ENCODE results near the gene ZC3H7B.

The ZC3H7B gene

GRCh38 chr22:41327124-41327523, 25.8 kb downstream of the ZC3H7B start:
- DNase-seq = no peak

GRCh38 chr22:41330169-41330568, 28.8 kb downstream of the ZC3H7B start:
- DNase-seq = no peak

- no peak for DNase-seq
Measured at GRCh38 chr22:41332217-41332939, 31.1 kb downstream of the ZC3H7B start.

- no peak for DNase-seq
Measured at GRCh38 chr22:41333806-41334205, 32.5 kb downstream of the ZC3H7B start.

- no peak for DNase-seq
Measured at GRCh38 chr22:41334215-41334614, 32.9 kb downstream of the ZC3H7B start.

- no peak for DNase-seq
Measured at GRCh38 chr22:41334951-41335635, 33.8 kb downstream of the ZC3H7B start.

- DNase-seq = no peak
Measured at GRCh38 chr22:41338614-41339212, 37.4 kb downstream of the ZC3H7B start.

GRCh38 chr22:41339823-41340222, 38.5 kb downstream of the ZC3H7B start:
- DNase-seq = no peak

- DNase-seq = no peak
Measured at GRCh38 chr22:41340357-41340756, 39.0 kb downstream of the ZC3H7B start.

- DNase-seq = no peak
Measured at GRCh38 chr22:41341012-41341411, 39.7 kb downstream of the ZC3H7B start.

- no peak for DNase-seq
Measured at GRCh38 chr22:41341990-41342389, 40.7 kb downstream of the ZC3H7B start.

- DNase-seq = no peak
Measured at GRCh38 chr22:41343300-41343699, 42.0 kb downstream of the ZC3H7B start.

- no peak for DNase-seq
Measured at GRCh38 chr22:41343717-41344116, 42.4 kb downstream of the ZC3H7B start.

GRCh38 chr22:41344189-41344788, 43.0 kb downstream of the ZC3H7B start:
- DNase-seq = no peak

GRCh38 chr22:41345807-41346335, 44.5 kb downstream of the ZC3H7B start:
- no peak for DNase-seq

- DNase-seq = no peak
Measured at GRCh38 chr22:41347066-41347859, 45.9 kb downstream of the ZC3H7B start.

GRCh38 chr22:41348964-41349484, 47.7 kb downstream of the ZC3H7B start:
- no peak for DNase-seq

GRCh38 chr22:41350087-41350486, 48.8 kb downstream of the ZC3H7B start:
- no peak for DNase-seq

- no peak for DNase-seq
Measured at GRCh38 chr22:41351011-41351410, 49.7 kb downstream of the ZC3H7B start.

- no peak for DNase-seq
Measured at GRCh38 chr22:41352058-41352457, 50.7 kb downstream of the ZC3H7B start.

GRCh38 chr22:41353862-41354575, 52.7 kb downstream of the ZC3H7B start:
- no peak for DNase-seq

GRCh38 chr22:41354979-41355378, 53.7 kb downstream of the ZC3H7B start:
- no peak for DNase-seq
